ENCODE data around the gene MUC13. TPM values are rescaled to one million over a fixed set of nuclear protein-coding genes. Genes with fewer than 3 reads are reported as not detected.

Gene MUC13
- total RNA-seq, 2 experiments from 2014 or later, result not detected

DNA sequence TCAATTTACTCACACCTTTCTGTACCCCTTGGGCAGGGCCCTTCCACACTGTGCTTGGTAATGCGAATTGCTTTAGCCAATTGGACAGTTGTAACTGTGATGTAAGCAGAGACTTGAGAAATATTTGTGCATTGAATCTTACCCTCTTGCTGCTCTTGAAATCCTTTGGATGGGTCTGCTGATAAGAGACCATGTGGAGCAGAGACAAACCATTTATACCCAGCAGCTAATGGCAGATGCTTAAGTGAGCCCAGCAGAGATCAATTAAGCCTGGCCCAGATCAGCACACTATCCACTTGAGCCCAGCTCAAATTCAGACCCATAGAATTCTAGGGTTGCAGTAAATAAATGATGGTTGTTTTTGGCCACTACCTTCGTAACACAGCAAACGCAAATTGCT, 19.3 kb downstream of the MUC13 start:
- POLR2A ChIA-PET, result no interaction called here
- CTCF ChIA-PET, result interaction anchor here (0.6 kb wide), 1 partner anchor 71 kb away, joined by 3 read pairs; no protein-coding TSS in a partner anchor

DNA sequence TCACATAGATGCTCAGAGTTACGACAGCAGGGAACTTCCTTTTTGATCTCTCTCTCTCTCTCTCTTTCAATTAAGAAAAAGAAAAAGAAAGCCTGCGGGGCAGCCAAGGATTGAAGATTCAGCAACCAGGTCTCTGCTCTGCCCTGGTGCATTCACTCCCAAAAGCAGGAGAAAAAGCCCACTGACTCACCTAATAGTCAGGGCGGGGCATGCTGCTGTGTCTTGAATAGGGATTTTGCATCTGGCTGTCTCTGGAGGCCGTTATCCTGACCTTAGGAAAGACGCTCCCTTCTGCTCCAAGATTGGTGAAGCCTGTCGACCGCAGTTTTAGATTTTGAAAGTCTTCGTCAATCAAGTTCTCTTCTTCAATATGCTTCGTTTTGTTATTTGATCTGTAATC, 26.6 kb downstream of the MUC13 start:
- ChIA-PET POLR2A (no interaction called here), CTCF (no interaction called here)

DNA sequence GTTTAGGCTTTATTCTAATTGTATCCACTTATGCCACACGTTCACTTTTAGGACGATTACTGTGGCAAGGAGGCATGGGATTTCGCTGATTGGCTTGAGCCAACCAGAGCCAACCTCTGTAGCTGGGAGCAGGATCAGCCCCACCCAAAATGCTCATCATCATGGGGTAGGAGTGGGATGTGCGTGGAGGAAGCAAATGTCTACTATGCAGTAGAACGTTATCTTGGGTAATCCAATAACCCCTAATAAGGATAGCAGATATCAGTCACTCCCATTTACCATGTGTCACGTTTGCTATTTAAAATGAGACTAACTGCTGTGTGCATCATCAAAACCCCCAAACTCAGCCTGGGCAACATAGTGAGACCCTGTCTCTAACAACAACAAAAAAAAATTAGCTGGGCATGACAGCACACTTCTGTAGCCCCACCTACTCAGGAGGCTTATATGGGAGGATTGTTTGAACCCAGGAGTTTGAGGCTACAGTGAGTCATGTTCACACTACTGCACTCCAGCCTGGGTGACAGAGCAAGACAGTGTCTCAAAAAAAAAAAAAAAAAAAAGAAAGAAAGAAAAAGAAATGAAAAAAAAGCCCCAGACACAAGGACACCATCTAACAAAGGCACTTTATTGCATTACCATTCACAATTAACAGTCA, 29.6 kb downstream of the MUC13 start:
- POLR2A ChIA-PET, result no interaction called here
- CTCF ChIA-PET, result interaction anchor here (0.7 kb wide), 1 partner anchor 143 kb away, joined by 4 read pairs; no protein-coding TSS in a partner anchor

DNA sequence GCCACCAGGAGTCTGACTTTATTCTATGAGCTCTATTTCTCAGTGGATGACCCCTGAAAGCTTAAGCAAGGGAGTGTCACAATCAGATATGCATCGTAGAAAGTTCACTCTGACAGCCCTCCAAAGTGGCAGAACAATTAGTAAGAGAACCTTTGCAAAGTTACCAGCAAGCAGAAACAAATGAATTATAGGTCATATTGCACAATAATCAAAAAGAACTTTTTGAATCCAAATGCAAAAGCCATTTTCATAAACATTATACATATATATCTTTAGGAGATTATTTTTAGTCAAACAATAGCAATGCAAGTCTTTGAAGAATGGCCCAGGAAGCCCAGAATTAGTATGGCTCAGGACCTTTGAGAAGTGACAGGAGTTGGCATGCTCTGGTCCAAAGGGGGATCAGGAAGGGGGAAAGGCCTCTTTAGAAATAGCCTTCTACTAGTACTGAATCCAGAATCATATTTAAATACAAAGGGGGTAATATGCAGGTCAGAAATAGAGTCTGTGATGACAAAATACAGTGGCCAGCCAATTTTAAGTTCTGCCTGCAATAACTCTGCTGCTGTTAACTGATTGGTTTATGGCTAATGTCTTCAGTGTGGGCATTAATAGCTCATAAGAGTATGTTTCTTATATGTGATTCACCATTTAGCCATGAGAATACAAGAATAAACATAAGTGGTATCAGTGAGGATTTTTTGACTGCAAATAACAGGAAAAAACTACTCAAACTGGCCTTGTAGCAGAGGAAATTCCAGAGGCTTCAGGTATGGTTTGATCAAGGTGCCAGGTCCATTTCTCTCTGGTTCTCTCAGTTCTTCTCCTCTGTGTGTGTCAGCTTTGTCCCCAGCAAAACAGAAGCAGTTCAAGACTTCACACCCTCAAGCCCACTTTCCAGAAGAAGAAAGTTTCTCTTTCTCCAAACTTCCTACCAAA, 30.4 kb downstream of the MUC13 start:
- POLR2A ChIA-PET, result no interaction called here
- CTCF ChIA-PET, result interaction anchor here (0.7 to 3.7 kb wide), 2 partner anchors 141 to 142 kb away, joined by 4 to 77 read pairs; no protein-coding TSS in a partner anchor

DNA sequence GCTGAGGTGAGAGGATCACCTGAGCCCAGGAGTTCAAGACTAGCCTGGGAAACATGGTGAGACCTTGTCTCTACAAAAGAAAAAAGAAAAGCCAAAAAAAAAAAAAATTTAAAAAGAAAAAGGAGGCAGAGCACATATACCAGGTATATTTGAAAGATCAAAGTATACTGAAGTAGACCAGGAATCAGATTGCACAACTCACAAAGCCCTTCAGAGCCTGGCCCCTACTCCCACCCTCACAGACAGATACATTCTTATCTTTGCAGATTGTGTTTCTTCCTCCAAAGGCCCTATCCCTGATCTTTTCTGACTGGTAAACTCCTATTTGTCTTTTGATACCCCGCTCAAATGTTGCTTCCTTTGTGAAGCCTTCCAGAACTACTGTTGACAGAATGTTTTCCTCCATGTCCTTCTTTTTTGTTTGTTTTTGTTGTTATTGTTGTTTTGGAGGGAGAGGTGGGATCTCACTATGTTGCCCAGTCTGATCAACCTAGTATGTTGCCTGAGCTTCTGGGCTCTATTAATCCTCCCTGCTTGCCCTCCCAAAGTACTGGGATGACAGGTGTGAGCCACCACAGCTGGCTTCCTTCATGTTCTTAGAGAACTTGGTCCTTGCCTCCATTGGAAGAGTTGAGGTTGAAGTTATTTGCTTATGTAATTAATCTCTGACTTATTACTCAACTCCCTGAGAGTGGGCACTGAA, 37.6 kb downstream of the MUC13 start:
- POLR2A ChIA-PET, result no interaction called here
- CTCF ChIA-PET, result interaction anchor here (1.4 to 1.7 kb wide), 2 partner anchors 93 to 136 kb away, joined by 3 read pairs; no protein-coding TSS in a partner anchor

DNA sequence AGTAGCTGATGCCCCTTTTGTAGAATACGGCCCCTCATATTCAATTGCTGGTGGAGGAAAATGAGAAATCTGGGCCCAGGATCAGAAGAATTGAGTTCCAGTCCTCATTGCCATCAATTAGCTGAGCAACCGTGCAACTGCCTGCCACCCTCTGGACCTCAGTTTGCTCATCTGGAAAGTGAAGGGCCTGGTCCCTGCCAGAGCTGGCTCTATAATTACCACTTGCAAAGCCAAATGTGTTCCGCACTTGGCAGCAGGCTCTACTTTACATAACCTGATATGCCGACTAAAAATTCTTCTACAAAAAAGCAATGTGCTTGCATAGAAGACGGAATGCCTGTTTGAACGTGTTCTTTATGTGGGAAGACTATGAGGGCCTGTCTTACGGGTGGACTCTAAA, 38.8 kb downstream of the MUC13 start:
- ChIA-PET CTCF (interaction anchor here (0.6 to 2.2 kb wide), 4 partner anchors 40 to 136 kb away, joined by 3 to 7 read pairs (median 4); no protein-coding TSS in a partner anchor), POLR2A (no interaction called here)

DNA sequence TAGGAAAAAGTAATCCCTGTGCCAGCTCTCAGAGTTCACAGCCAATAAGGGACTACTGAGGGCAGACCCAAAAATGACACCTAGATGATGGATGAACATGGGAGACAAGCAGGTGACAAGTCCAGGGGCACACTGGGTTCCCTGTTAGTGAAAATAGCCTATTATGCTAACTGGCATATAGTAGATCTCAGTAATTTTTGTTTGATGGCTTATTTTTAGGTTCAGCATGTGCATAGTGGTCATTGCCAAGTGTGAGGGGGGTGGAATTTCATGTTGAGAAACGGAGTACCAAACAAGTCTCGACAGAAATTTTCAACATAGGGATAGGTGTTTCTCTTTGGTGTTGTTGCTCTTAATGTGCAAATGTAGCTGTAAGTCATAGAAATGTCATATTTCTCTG, 41.0 kb downstream of the MUC13 start:
- ChIA-PET CTCF (interaction anchor here (1.3 kb wide), 1 partner anchor 133 kb away, joined by 3 read pairs; no protein-coding TSS in a partner anchor), POLR2A (no interaction called here)

DNA sequence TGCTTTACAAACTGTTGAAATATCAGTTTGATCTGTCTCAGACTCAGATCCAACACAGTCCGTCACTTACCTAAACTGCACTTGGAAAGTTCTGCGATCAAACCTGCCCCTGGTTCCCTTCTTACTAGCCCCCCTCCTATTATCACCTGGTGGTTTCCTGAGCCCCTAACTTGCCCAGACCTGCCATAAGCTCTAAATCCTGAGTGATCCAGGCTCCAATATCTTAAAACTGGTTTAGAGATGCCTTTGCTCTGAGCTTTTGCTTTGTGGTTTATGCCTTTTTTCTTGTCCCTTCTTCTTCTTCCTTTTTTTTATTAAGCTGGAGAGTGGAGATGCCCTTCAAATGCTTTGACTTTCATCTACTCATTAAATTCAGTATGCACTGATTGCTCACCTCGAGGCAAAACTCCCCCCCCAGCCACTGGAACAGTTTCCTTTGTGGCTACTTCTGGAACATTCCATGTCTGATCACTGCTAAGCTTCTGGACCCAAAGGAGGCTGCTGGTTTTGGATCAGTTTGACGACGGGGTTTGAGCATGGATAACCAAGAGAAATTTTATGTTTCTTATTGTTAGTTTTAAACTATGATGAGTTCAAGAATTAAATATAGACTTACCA, 43.9 kb downstream of the MUC13 start:
- ChIA-PET CTCF (interaction anchor here (0.6 to 1.6 kb wide), 2 partner anchors 11 to 48 kb away, joined by 3 to 4 read pairs; no protein-coding TSS in a partner anchor), POLR2A (no interaction called here)

DNA sequence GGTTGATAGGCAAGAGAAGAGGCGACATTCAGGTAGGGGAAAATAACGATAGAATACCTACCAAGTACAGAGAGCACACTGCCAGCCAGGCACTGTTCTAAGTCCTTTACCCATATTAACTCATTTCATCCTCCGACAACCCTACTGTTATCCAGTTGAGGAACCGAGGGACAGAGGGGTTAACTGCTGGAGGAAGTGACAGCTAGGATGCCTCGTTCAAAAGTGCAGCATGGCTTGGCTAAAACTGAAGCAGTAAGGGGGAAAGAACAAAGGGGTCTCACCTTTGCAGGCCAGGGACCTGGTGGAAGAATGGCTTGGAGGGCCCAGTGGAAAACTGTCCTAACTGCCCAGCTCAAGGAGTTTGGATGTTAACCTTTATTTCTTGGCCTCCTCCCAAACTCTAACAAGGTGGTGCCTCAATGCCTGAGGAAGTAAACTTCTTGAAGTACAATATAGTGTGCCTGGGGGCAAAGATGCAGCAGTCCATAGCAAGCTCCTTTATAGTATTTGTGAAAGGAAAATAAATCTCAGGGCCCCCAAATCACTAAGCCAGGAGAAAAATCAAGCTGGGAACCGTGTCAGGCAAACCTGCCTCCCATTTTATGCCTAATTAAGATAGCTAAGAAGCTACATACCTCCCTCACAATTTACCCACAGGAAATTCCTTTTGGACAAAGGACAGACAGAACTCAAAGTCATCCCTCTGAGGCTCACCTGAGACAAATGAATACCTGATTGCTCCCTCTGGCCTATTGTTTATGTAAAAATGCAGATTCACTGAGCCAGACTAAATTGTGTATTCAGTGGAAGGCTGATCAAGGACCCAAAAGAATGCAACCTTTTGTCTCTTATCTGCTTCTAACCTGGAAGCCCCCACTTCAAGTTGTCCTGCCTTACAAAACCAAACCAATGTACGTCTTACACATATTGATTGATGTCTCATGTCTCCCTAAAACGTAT, 45.8 kb downstream of the MUC13 start:
- ChIA-PET POLR2A (no interaction called here), CTCF (interaction anchor here (0.8 to 1.0 kb wide), 2 partner anchors 12 to 24 kb away, joined by 3 read pairs; no protein-coding TSS in a partner anchor)

DNA sequence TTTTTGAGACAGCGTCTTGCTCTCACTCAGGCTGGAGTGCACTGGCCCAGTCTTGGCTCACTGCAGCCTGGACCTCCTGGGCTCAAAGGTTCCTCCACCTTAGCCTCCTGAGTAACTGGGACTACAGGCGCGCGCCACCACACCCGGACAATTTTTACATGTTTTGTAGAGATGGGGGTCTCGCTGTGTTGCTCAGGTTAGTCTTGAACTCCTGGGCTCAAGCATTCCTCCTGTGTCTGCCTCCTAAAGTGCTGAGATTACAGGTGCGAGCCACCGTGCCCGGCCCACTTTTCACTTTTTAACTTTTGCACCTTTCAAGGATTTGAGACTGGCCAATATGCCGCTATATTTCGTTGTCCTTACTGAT, 46.6 kb downstream of the MUC13 start:
- ChIA-PET POLR2A (no interaction called here), CTCF (interaction anchor here (1.0 kb wide), 1 partner anchor 13 kb away, joined by 3 read pairs; no protein-coding TSS in a partner anchor)

DNA sequence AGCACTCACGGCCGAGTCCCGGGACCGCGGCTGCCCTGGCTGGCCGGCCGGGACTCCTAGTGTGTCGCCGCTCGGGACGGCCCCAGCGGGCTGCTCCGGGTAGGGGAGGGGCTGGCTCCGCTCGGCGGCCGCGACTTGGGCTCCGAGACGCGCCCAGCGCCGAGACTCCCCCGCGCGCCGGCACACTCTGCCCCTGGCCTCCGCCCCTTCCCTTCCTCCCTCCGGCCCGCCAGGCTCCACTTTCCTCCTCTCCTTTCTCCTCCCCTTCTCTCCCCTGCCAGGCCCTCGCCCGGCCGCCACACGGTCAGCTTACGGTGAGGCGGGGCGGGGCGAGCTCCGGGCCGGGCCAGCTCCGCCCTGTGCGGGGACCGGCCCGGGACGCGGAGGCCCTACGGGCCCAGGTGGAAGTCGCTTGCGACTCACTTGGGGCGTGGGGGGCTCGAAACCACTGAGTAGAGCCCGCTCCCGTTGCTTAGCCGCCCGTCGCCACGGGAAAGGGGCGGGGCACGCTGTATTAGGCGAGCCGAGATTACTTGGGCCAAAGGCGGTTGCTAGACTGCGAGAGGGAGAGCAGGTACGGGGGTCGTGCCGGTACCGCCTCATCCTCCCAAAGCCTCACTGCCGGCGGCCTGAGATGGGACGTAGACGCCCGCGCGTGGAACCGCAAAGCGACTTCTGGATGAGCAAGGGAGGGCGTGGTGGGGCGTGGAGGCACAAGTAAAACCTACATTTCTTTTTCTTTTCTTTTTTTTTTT, 47.2 kb downstream of the MUC13 start, which contains the start of gene ITGB5:
Gene ITGB5, minus strand, starts transcription at position 189 of the 755 bp plus-strand sequence. CDS start 365 bp downstream, outside the sequence.
- ChIA-PET CTCF (no interaction called here), POLR2A (no interaction called here)

DNA sequence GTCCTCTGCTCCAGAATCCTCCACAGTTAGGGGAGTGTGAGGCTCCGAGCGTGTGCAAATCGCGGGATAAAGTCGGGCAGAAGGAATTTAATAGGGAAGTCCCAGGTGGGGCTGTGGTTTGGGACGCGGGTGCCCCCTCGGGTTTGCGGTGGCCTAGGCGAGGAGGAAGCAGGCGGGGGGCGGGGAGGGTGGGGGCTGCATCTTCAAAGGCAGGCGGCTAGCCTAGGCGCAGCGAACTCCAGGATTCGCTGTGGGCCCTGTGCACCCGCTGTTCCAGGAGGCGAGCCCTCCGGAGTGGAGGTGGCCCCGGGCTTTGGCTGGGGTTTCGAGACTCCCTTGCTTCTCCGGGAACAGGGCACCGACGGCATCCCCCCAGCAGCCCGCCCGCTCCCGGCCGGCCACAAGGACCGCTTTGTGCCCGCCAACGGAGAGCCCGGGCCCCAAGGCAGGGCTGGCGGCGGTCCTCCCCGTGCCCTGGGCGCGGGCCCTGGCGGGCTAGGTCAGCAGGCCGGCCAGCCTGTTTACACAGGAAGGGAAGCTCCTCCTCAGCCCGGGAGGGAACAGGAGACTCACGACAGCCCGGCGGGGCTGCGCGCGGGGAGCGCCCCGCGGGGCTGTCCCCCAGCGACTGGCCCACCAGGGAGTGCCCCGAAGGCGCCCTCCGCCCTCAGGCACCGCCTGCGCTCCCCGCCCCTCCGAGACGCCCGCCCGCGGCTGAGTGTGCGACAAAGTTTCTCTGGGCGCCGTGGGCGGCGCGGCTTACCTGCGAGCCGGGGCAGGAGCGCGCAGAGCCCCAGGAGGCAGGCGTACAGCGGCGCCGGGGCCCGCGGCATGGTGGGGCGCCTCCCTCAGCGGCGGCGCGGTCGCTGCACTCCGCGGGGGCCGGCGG, 48.1 kb downstream of the MUC13 start:
- CTCF ChIA-PET, result no interaction called here
- POLR2A ChIA-PET, result no interaction called here

DNA sequence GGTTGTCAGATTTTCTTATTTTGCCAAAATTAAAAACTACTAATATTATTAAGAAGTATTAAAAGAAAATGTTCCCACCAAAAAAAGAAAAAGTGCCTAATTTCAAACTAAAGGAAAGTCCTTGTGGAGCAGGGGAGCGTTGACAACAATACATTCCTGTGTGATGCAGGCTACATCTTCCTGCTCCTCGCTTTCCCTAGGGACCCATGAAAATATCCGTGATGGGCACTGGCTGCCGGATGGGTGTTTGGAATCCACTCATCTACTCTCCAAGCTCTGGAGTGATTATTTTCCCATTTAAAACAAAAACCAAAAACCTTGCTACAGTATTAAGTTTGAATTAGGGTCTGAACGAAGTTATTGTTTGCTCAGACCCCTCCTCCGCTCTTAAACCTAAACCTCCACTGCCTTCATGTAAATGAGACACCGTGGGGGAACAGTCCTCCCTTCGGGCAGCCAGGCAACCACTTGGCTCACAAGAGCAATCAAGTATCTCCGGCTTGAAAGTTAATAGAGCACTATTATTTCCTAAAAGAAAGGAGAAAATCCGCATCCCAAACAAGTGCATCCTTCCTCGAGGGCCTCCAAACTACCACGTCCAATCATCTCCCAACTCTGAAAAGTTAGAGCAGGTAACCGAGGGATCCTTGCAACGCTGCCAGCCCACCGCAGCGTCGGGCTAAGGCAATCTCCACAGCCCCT, 48.9 kb downstream of the MUC13 start:
- ChIA-PET POLR2A (no interaction called here), CTCF (interaction anchor here (0.7 kb wide), 1 partner anchor 249 kb away, joined by 3 read pairs; no protein-coding TSS in a partner anchor)

DNA sequence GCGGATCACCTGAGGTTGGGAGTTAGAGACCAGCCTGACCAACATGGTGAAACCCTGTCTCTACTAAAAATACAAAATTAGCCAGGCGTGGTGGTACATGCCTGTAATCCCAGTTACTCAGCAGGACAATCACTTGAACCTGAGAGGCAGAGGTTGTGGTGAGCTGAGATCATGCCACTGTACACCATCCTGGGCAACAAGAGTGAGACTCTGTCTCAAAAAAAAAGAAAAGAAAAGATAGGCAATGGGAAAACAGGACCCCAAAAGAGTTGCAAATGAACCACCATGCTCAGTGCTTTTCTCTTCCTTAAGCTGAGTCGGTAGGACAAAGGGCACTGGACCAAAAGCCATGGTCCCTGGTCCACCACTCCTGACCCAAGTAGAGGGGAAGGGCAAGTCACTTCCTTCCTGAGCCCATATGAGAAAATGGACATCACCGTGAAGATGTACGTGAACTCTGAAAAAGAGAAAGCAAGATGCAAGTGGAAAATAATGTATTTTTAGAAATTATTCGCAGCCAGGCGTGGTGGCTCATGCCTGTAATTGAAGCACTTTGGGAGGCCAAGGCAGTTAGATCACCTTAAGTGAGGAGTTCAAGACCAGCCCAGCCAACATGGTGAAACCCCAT, 50.0 kb downstream of the MUC13 start:
- POLR2A ChIA-PET, result no interaction called here
- CTCF ChIA-PET, result no interaction called here

DNA sequence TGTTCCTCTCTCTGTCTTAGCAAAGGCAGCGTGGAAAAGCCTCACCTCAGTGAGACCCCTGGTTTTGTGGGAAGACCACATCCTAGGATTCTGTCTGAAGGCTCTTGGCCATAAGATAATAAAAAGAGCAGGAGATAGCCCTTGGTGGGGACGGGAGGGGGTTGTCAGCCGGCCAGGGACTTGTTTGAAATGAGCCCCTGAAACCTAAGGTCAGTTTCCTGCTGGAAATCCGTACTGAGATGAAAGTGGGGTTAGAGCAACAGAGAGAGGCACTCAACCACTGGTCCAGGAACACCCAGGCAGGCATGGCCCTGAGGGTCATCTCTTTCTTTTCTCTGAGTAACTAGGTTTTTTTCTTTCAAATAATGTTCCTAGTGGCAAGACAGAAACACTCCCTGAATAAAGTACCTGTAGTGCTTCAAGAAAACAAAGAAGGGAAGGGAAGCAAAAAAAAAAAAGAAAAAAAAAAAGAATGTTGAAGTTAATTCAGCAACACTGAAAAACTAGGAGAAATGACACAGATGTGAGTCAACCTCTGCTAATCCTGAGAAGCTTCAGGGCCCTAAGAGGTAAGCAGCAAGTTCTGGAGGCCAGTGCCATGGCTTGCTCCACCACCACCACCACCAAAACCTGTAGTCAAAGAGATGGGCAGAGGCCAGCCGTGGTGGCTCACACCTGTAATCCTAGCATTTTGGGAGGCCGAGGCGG, 50.6 kb downstream of the MUC13 start:
- CTCF ChIA-PET, result no interaction called here

More for the DNA sequence above, 50.6 kb downstream of the MUC13 start:
- POLR2A ChIA-PET, result no interaction called here

All from activated CD8-positive, alpha-beta memory T cell treated with anti-CD3 and anti-CD28 coated beads for 36 hours (primary cell).